Measurements from ENCODE around the gene FSTL1.

- TF ChIP-seq CTCF (IDR thresholded peaks at IDR 0.05) (no peak), POLR2AphosphoS5 (IDR thresholded peaks at IDR 0.05) (no peak)
Observed at GRCh38 chr3:120438216-120438615, 12.6 kb downstream of the FSTL1 start.
